ENCODE data around the gene VASP. TPM values are rescaled to one million over a fixed set of nuclear protein-coding genes. Genes with fewer than 3 reads are reported as not detected.

Gene VASP
- total and polyA plus RNA-seq, 9 of the 15 experiments (the other 6 are each of a cell fraction or from before 2014, with no cell fraction given), result 16.7 to 261 (median 112) TPM

DNA sequence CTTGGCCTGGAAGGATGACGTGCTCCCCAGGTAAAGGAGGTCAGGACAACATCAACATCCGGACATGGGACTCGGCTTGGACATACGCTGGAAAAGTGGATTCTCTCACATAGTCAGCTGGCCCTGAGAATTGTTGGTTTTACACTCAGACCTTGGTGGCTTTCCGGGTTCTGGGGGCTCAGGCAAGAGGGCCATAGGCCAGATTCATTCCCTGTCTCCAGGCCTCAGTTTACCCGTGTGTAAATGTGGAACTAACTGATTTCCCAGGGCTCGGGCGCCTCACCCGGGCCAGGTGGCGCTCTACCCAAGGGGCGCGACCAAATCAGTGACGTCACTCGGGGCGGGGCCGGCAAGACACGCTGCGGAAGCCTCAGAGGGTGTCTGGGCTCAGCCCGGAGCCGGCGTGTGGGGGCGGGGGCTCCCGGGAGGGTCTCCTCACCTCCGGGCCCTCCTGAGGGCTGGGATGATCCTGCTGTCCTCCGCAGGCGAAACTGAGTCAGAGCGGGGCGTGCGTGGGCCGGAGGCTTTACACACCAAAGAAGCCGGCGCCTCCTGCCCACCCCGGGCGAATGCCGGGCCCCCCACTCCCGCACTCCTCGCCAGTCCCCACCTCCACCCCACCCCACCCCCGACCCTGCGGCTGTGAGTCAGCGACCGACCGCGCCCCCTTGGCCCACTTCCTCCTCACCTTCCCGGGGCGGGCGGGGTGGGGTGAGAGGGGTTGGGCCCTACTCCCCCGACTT is 862 bp upstream of the VASP start (continued):
- TF ChIP-seq FOXA3 (CRISPR knock-in tag; conservative IDR thresholded peaks at IDR 0.05 in 1 of 2, IDR thresholded peaks at IDR 0.05 in 1 of 2), result 0 out of 4 replicates have a peak, but pooled peaks of 1 of the 2 experiments have one; percentile 55
- TF ChIP-seq ZMIZ1 (IDR thresholded peaks at IDR 0.05; ENCODE audit: low read depth in 2 of 2, low read length in 2 of 2), result no peak
- peak; percentile 69; the same call in 1 of the 2 replicates for TF ChIP-seq ESRRA (IDR thresholded peaks at IDR 0.05; ENCODE audit: borderline replicate concordance, low read depth)
- TF ChIP-seq, protein P1, sequence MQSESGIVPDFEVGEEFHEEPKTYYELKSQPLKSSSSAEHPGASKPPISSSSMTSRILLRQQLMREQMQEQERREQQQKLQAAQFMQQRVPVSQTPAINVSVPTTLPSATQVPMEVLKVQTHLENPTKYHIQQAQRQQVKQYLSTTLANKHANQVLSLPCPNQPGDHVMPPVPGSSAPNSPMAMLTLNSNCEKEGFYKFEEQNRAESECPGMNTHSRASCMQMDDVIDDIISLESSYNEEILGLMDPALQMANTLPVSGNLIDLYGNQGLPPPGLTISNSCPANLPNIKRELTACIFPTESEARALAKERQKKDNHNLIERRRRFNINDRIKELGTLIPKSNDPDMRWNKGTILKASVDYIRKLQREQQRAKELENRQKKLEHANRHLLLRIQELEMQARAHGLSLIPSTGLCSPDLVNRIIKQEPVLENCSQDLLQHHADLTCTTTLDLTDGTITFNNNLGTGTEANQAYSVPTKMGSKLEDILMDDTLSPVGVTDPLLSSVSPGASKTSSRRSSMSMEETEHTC (IDR thresholded peaks at IDR 0.05), result 0 out of 2 replicates have a peak, but pooled peaks have one; percentile 6
- TF ChIP-seq ZNF140 (CRISPR knock-in tag; IDR thresholded peaks at IDR 0.05), result no peak
- peak; percentile 74 for TF ChIP-seq JUN (IDR thresholded peaks at IDR 0.05; ENCODE audit: borderline replicate concordance, low read depth, low read length)
- no peak; the same call in 1 of the 2 replicates for TF ChIP-seq JUN (CRISPR knock-in tag; IDR thresholded peaks at IDR 0.05; ENCODE audit: borderline replicate concordance)
- peak in 1 of 2 experiments; percentile 71; a peak in 1 of 4 replicates for TF ChIP-seq TEAD1 (CRISPR knock-in tag; IDR thresholded peaks at IDR 0.05)
- peak; percentile 35 for TF ChIP-seq TBP (optimal IDR thresholded peaks at IDR 0.05; ENCODE audit: low read depth, low read length)
- TF ChIP-seq, protein P2, sequence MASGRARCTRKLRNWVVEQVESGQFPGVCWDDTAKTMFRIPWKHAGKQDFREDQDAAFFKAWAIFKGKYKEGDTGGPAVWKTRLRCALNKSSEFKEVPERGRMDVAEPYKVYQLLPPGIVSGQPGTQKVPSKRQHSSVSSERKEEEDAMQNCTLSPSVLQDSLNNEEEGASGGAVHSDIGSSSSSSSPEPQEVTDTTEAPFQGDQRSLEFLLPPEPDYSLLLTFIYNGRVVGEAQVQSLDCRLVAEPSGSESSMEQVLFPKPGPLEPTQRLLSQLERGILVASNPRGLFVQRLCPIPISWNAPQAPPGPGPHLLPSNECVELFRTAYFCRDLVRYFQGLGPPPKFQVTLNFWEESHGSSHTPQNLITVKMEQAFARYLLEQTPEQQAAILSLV (tag; IDR thresholded peaks at IDR 0.05), result no peak
- TF ChIP-seq ZBTB7A (IDR thresholded peaks at IDR 0.05; ENCODE audit: borderline replicate concordance, control insufficient read depth, low read depth, low read length), result peak; percentile 98
- no peak for TF ChIP-seq TAF15 (IDR thresholded peaks at IDR 0.05; ENCODE audit: low read depth, low read length)
- TF ChIP-seq ZBTB34 (CRISPR knock-in tag; IDR thresholded peaks at IDR 0.05), result no peak
- TF ChIP-seq, protein P3, sequence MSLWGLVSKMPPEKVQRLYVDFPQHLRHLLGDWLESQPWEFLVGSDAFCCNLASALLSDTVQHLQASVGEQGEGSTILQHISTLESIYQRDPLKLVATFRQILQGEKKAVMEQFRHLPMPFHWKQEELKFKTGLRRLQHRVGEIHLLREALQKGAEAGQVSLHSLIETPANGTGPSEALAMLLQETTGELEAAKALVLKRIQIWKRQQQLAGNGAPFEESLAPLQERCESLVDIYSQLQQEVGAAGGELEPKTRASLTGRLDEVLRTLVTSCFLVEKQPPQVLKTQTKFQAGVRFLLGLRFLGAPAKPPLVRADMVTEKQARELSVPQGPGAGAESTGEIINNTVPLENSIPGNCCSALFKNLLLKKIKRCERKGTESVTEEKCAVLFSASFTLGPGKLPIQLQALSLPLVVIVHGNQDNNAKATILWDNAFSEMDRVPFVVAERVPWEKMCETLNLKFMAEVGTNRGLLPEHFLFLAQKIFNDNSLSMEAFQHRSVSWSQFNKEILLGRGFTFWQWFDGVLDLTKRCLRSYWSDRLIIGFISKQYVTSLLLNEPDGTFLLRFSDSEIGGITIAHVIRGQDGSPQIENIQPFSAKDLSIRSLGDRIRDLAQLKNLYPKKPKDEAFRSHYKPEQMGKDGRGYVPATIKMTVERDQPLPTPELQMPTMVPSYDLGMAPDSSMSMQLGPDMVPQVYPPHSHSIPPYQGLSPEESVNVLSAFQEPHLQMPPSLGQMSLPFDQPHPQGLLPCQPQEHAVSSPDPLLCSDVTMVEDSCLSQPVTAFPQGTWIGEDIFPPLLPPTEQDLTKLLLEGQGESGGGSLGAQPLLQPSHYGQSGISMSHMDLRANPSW (CRISPR knock-in tag; IDR thresholded peaks at IDR 0.05), result 0 out of 2 replicates have a peak, but pooled peaks have one; percentile 77

Measured in K562 (cell line).